Upper lobe of left lung (tissue), 6 donors: ENCODE measurements around the gene CLVS2. TPM values are rescaled to one million over a fixed set of nuclear protein-coding genes. Genes with fewer than 3 reads are reported as not detected.

Source experiments
- ATAC-seq, 2 donors: fragments of 200-7000 bp; cut with Tn5 transposase; one replicate each; pipeline ENCODE4 v1.9.1; 2022; ENCODE audit warnings: mild to moderate bottlenecking in 2 of 2, moderate library complexity in 2 of 2; ENCODE audit not compliant: low FRiP score in 2 of 2
- DNase-seq, 2 donors: peaks; one replicate each; pipeline ENCODE4 v3.0.0-alpha.2; 2019 to 2020
- H3K27ac ChIP-seq, 4 donors: fragments of 200-600 bp; sonication (generic); one replicate each; pipeline ENCODE4 v1.5.1; 2016 to 2019
- H3K27me3 ChIP-seq, 4 donors: fragments of 200-600 bp; sonication (generic); one replicate each; pipeline ENCODE4 v1.5.1; 2017 to 2019
- H3K36me3 ChIP-seq, 4 donors: fragments of 200-600 bp; sonication (generic); one replicate each; pipeline ENCODE4 v1.5.1; 2016 to 2019
- H3K4me1 ChIP-seq, 4 donors: fragments of 200-600 bp; sonication (generic); one replicate each; pipeline ENCODE4 v1.5.1; 2018 to 2019
- H3K4me3 ChIP-seq, 4 donors: fragments of 200-600 bp; sonication (generic); one replicate each; pipeline ENCODE4 v1.5.1; 2017 to 2019; ENCODE audit warnings: mild to moderate bottlenecking in 2 of 4, moderate library complexity in 1 of 4
- H3K9me3 ChIP-seq, 4 donors: fragments of 200-600 bp; sonication (generic); one replicate each; pipeline ENCODE4 v1.5.1; 2018 to 2019
- EP300 ChIP-seq, 4 donors: sonication (generic); formaldehyde crosslinking; IDR thresholded peaks; one replicate each; pipeline ENCODE4 v1.5.1; 2017; ENCODE audit warnings: antibody characterized with exemption in 4 of 4, control low read depth in 2 of 4
- POLR2A ChIP-seq, 4 donors: fragments of 450-650 bp; IDR thresholded peaks; one replicate each; pipeline ENCODE4 v1.5.1; 2016 to 2017; ENCODE audit warnings: antibody characterized with exemption in 4 of 4, mild to moderate bottlenecking in 2 of 4
- POLR2AphosphoS5 ChIP-seq, 2 donors: sonication (generic); formaldehyde crosslinking; IDR thresholded peaks; one replicate each; pipeline ENCODE4 v1.5.1; 2017; ENCODE audit warnings: antibody characterized with exemption in 2 of 2
- WGBS, 2 donors: methylation state at CpG; one replicate each; pipeline ENCODE4 v1.1.5; 2017 to 2018; 5-methylcytosine and 5-hydroxymethylcytosine counted together
- total RNA-seq, 6 donors: library from RNA; depleted of rRNA in 4 of 6; stranded (reverse); fragments of >200 nt in 4 of 6; gene quantifications; one replicate each; pipeline versions ENCODE4 v1.1.0 to v1.2.1, GENCODE V29; 2016 to 2021
- TF ChIP-seq, protein P1 (sequence below), 6 experiments: fragments of 450-650 bp in 4 of 6; fragments of 200-600 bp in 2 of 6; sonication (generic) in 2 of 6; IDR thresholded peaks; one replicate each; pipeline ENCODE4 v1.5.1; 2016 to 2019; ENCODE audit warnings: antibody characterized with exemption in 6 of 6
- donor health status: DM: no; HTN: no; CAD: no; lungs with moderate emphysema.
- donor health status: DM: no; HTN: yes; CAD: no; lungs with severe emphysema.

CLVS2 gene
- total RNA-seq, 6 donors from 2014 or later, result 0.03 to 1.0 TPM; not detected in 4

GRCh38 chr6:123001540-123001939 is 5.5 kb downstream of the CLVS2 start:
- Histone ChIP-seq H3K27me3 (peaks cover 0 to 4% (median 0%) of the 10 kb centered on the region in 4 donors), H3K4me3 (no peak overlapping the region), H3K36me3 (no peaks in the 10 kb centered on the region), H3K4me1 (peaks cover under 1 to 4% (median under 1%) of the 10 kb centered on the region in 4 donors), H3K9me3 (no peaks in the 10 kb centered on the region), H3K27ac (no peak overlapping the region)
- TF ChIP-seq EP300 (IDR thresholded peaks at IDR 0.05), result no peak
- TF ChIP-seq POLR2A (IDR thresholded peaks at IDR 0.05), result no peak
- TF ChIP-seq POLR2AphosphoS5 (IDR thresholded peaks at IDR 0.05), result no peak
- TF ChIP-seq, protein P1, sequence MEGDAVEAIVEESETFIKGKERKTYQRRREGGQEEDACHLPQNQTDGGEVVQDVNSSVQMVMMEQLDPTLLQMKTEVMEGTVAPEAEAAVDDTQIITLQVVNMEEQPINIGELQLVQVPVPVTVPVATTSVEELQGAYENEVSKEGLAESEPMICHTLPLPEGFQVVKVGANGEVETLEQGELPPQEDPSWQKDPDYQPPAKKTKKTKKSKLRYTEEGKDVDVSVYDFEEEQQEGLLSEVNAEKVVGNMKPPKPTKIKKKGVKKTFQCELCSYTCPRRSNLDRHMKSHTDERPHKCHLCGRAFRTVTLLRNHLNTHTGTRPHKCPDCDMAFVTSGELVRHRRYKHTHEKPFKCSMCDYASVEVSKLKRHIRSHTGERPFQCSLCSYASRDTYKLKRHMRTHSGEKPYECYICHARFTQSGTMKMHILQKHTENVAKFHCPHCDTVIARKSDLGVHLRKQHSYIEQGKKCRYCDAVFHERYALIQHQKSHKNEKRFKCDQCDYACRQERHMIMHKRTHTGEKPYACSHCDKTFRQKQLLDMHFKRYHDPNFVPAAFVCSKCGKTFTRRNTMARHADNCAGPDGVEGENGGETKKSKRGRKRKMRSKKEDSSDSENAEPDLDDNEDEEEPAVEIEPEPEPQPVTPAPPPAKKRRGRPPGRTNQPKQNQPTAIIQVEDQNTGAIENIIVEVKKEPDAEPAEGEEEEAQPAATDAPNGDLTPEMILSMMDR (IDR thresholded peaks at IDR 0.05), result no peak
- 66 to 73% methylated on average over 3 of the region's 3 CpGs for WGBS, 2 donors
- ATAC-seq, result no peak
- no peak for DNase-seq

DNA sequence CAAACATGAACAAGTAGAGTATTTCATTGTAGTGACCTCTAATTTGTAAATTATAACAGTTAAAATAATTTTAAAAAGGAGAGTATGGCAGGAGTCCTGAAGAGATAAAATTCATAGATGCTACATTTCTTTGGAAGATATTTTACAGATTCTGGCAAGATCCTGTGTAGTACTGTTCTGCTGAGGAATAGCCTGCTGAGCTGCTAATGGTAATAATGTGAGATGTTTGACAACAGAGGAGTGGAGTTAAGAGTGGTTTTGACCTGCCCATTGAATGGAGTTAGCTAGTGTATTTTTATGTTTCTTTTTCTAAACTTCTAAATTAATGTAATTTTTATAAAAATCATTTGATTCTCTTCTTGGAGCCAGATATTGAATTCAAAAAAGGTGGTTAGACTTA is 11.8 kb downstream of the CLVS2 start:
- Histone ChIP-seq H3K36me3 (no peaks in the 10 kb centered on the region), H3K4me3 (no peak overlapping the region), H3K4me1 (no peaks in the 10 kb centered on the region), H3K9me3 (no peaks in the 10 kb centered on the region), H3K27ac (no peak overlapping the region), H3K27me3 (no peaks in the 10 kb centered on the region)
- no peak for TF ChIP-seq POLR2AphosphoS5 (IDR thresholded peaks at IDR 0.05)
- DNase-seq, result no peak
- no peak for ATAC-seq

GRCh38 chr6:123009059-123009458 is 13.0 kb downstream of the CLVS2 start:
- no peaks in the 10 kb centered on the region for H3K9me3 ChIP-seq
- no peaks in the 10 kb centered on the region for H3K4me1 ChIP-seq
- H3K27me3 ChIP-seq, result no peaks in the 10 kb centered on the region
- H3K27ac ChIP-seq, result no peak overlapping the region
- DNase-seq (no peak), ATAC-seq (no peak)
- no peak for TF ChIP-seq EP300 (IDR thresholded peaks at IDR 0.05)
- H3K36me3 ChIP-seq, result no peaks in the 10 kb centered on the region
- H3K4me3 ChIP-seq, result no peak overlapping the region
- WGBS, 2 donors, result 71 to 82% methylated on average over 2 of the region's 2 CpGs

DNA sequence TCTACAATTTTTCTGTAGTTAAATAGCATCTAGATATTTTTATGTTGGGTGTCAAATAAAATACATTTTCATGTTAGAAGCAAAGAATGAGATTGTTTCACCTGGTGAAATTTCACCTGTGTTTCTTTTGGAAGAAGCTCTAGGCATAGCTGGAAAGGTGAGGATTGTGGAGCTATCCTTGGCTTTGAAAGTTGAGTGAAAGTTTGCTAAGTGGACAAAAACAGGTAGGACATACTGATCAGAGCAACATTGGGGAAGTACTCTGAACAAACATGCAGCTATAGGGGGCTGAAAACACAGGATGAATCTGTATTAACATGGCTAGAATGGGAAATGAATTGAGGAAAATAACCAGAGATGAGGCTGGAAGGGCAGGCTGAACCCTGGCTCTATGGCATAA is 18.8 kb downstream of the CLVS2 start:
- TF ChIP-seq, protein P1 (IDR thresholded peaks at IDR 0.05), result no peak
- TF ChIP-seq POLR2AphosphoS5 (IDR thresholded peaks at IDR 0.05) (no peak), POLR2A (IDR thresholded peaks at IDR 0.05) (no peak), EP300 (IDR thresholded peaks at IDR 0.05) (no peak)
- no peaks in the 10 kb centered on the region for H3K36me3 ChIP-seq
- DNase-seq (no peak), ATAC-seq (no peak)
- no peak overlapping the region for H3K4me3 ChIP-seq
- no peaks in the 10 kb centered on the region for H3K27me3 ChIP-seq
- H3K27ac ChIP-seq, result no peak overlapping the region
- H3K4me1 ChIP-seq, result no peaks in the 10 kb centered on the region
- no peaks in the 10 kb centered on the region for H3K9me3 ChIP-seq

- TF ChIP-seq POLR2AphosphoS5 (IDR thresholded peaks at IDR 0.05) (no peak), POLR2A (IDR thresholded peaks at IDR 0.05) (no peak), EP300 (IDR thresholded peaks at IDR 0.05) (no peak)
- TF ChIP-seq, protein P1 (IDR thresholded peaks at IDR 0.05), result no peak
- 66 to 78% methylated on average over 4 of the region's 4 CpGs for WGBS, 2 donors
- no peak for ATAC-seq
Observed at GRCh38 chr6:123016431-123017103, 20.5 kb downstream of the CLVS2 start.

DNA sequence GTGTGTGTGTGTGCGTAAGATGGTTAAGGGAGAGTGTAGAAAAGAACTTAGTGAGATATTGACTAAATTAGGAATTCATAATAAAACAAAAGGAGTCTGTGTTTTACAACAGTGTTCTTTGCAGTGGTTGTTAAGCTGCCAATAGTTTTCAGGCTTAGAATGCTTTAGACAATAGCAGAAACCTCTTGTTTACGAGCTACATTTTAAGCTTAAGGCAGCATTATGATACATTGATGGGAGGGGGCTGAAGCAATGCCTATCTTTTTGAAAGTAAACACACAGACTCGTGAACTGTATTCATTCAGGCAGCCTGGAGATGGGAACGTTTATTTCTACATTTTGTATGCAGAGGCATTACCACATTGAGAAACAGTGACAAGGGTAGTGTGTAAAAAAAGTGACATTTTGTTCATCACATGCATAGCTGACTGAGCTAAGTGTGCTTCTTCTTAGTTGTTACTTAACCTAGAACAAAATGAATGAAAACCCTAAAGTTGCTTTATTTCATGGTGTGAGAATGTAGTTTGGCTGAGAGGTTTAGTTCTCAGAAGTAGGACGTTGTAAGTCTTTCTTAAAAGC is 21.2 kb downstream of the CLVS2 start:
- no peaks in the 10 kb centered on the region for H3K4me1 ChIP-seq
- no peak overlapping the region for H3K27ac ChIP-seq
- H3K9me3 ChIP-seq, result no peaks in the 10 kb centered on the region
- no peak for ATAC-seq
- no peak overlapping the region for H3K4me3 ChIP-seq
- WGBS, 2 donors, result 55 to 66% methylated on average over 5 of the region's 5 CpGs
- H3K36me3 ChIP-seq, result no peaks in the 10 kb centered on the region
- H3K27me3 ChIP-seq, result no peaks in the 10 kb centered on the region
- TF ChIP-seq, protein P1 (IDR thresholded peaks at IDR 0.05), result no peak
- TF ChIP-seq POLR2A (IDR thresholded peaks at IDR 0.05) (no peak), EP300 (IDR thresholded peaks at IDR 0.05) (no peak), POLR2AphosphoS5 (IDR thresholded peaks at IDR 0.05) (no peak)
- DNase-seq, result no peak

More at GRCh38 chr6:123016431-123017103, 20.5 kb downstream of the CLVS2 start:
- Histone ChIP-seq H3K4me1 (no peaks in the 10 kb centered on the region), H3K9me3 (no peaks in the 10 kb centered on the region), H3K27ac (no peak overlapping the region), H3K4me3 (no peak overlapping the region), H3K36me3 (no peaks in the 10 kb centered on the region), H3K27me3 (no peaks in the 10 kb centered on the region)
- no peak for DNase-seq
